Sigmoid colon (tissue), 4 donors: ENCODE measurements around the gene DDR2.

Experiments used
- EP300 ChIP-seq, 4 donors: sonication (generic); formaldehyde crosslinking; IDR thresholded peaks; one replicate each; pipeline ENCODE4 v1.6.1; 2017; ENCODE audit warnings: antibody characterized with exemption in 4 of 4
- POLR2AphosphoS5 ChIP-seq, 4 donors: sonication (generic); formaldehyde crosslinking; IDR thresholded peaks; one replicate each; pipeline ENCODE4 v1.6.1; 2017; ENCODE audit warnings: antibody characterized with exemption in 4 of 4
- TF ChIP-seq, protein P1 (sequence below), 4 experiments: fragments of 450-650 bp in 3 of 4; fragments of 200-600 bp in 1 of 4; IDR thresholded peaks; one replicate each; pipeline ENCODE4 v1.5.1; 2016 to 2019; ENCODE audit warnings: antibody characterized with exemption in 4 of 4, mild to moderate bottlenecking in 3 of 4, moderate library complexity in 2 of 4

DNA sequence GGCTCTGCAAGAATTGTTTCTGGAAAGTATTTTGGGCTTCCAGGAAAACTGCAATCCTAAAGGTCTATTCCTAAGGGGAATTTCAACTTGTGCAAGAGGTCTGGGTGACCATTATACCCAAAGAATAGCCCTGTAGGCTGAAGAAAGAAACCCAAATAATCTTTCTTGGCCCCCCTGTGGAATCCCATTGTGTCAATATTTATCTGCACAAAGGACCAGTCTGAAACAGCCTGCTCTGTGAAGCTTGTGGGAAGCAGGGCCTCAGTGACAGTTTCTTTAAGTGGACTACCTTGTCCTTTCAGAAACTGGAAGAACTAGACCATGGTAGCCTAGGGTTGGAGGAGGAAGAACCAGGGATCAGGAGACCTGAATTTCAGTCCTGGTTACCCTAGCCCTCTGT is 99.8 kb downstream of the DDR2 start:
- TF ChIP-seq, protein P1, sequence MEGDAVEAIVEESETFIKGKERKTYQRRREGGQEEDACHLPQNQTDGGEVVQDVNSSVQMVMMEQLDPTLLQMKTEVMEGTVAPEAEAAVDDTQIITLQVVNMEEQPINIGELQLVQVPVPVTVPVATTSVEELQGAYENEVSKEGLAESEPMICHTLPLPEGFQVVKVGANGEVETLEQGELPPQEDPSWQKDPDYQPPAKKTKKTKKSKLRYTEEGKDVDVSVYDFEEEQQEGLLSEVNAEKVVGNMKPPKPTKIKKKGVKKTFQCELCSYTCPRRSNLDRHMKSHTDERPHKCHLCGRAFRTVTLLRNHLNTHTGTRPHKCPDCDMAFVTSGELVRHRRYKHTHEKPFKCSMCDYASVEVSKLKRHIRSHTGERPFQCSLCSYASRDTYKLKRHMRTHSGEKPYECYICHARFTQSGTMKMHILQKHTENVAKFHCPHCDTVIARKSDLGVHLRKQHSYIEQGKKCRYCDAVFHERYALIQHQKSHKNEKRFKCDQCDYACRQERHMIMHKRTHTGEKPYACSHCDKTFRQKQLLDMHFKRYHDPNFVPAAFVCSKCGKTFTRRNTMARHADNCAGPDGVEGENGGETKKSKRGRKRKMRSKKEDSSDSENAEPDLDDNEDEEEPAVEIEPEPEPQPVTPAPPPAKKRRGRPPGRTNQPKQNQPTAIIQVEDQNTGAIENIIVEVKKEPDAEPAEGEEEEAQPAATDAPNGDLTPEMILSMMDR (IDR thresholded peaks at IDR 0.05), result no peak
- no peak for TF ChIP-seq POLR2AphosphoS5 (IDR thresholded peaks at IDR 0.05)
- TF ChIP-seq EP300 (IDR thresholded peaks at IDR 0.05), result no peak
